T47D (cell line): Measurements from ENCODE around the gene DLL1.

Experiments used
- DNase-seq, 2 experiments: peaks; one replicate each; pipeline versions ENCODE4 v3.0.0 to v3.0.0-alpha.2; 2011 to 2012; ENCODE audit warnings: low read depth in 1 of 2, low spot score in 1 of 2
- JUND ChIP-seq: IDR thresholded peaks from 2 replicates; pipeline ENCODE4 v1.6.1; 2012; ENCODE audit warnings: low read depth
- in situ Hi-C: cut with HindIII; loops from 2 replicates; pipeline ENCODE4 v1.10.0; 2016; ENCODE audit warnings: low sequenced_read_pairs, low pct_unique_long_range_greater_than_20kb

DLL1 gene

DNA sequence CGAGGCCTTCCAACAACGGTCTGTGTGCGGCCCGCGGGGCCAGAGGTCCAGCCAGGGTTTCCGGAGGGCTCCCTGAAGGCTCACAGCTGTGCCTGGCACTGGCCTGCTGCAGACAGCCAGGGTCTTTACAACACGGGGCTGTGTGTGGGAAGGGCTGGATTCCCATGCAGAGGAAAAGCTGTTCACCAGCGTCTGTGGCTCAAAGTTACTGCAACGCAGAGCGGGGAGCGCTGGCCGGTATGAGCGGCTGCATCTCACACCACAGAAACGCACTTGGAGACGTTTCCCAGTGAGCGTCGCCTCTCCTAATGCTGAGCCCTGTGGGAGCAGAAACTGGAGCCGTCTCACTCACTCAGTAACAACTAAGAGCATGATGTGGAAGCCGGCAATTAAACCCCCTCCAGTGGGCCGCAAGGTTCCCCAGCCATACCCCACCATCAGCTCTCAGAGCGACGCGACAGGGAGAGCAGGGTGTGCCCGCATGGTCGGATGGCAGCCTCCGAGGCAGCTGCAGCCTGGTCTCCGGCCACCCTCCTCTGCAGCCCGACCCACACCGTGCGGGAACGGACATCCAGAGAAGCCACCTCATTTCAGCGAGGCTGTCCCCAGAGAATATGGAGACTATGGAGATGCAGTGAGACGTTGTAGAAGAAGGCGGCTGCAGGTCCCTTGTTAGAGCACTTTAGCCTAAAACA, 42.6 kb downstream of the DLL1 start:
- in situ Hi-C loops, result no loop called here
- no peak for DNase-seq
- TF ChIP-seq JUND, result no peak

DNA sequence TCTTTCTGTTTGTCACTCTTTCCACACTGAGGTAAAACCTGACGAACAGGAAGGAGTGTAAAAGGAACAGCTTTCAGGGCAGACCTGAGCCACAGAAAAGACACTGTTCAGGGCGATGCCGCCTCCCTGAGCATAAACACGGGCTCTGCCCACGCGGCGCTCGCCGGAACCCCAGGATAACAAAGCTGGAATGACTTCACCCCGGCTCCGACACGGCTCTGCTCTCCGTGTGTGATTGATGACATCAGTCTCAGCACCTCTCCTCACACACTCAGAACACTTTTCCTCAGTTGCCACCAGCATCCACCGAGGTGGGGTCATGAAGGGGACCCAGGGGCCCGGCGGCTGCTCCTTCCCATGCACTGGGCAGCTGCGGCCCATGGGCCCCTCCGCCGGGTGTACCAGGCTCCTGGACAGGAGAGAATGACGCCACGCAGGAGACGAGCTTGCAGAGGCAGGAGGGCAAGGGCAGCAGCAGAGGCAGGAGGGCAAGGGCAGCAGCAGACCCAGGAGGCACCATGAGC, 43.6 kb downstream of the DLL1 start:
- peak; percentile 64 to 69 for DNase-seq

DNA sequence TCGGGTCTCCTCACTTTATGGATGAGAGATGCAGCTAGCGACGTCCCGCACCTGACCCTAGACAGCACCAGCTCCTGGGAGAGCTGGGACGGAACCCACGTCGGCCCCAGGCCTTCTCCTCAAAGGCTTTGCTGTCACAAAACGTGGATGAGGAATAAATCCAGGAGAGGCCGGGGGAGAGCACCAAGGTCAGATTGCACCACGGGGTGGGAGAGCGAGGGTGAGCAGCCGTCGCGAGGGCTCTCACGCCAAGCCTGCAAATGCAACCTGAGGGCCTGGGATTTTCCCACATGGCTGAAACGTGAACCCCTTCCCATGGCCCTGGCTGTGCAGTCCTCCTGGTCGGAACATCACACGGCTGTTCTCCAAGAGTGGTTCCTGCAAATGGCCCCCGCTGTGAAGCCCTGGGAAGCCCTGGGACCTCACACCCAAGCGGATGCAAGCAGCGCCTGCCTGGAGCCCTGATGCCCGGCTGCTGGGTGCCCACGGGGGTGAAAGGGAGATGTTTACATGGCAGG, 45.3 kb downstream of the DLL1 start:
- DNase-seq, result no peak
- TF ChIP-seq JUND, result no peak
- in situ Hi-C loops, result no loop called here

More for the DNA sequence above, 43.6 kb downstream of the DLL1 start:
- TF ChIP-seq JUND, result no peak
- in situ Hi-C loops, result no loop called here

DNA sequence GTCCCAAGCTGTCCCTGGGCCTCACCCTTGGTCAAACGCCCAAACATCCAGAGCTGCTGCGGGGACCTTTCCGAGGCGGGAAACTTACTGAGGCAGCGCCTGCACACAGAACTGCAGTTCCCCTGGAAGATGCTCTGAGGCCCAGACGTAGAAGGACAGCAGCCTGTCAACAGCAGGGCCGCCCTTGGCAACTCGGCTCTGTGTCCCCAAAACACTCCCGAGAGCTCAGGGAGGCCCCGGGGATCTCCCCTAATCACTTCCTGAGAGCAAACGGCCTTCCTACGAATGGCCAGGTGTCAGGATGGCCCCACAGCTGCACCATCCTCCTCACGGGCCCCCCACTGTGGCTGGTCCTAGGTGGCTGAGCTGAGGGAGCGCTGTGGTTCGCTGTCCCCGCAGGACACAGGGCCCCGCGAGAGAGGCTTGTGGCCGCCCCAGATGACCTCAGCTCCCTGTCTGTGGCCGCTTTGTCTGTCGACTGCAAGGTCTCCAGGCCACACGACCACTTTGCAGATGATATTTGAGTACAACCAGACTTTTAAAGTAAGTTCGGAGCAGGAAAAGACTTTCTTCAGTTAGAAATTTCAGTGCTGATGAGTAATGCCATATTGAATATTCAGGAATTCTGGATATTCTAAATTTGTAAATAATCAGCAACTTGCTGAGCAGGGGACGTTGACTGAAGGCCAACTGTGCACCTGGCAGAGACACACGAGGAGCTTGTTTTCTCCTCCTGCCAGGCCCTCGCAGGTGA, 46.0 kb downstream of the DLL1 start:
- no peak for TF ChIP-seq JUND
- in situ Hi-C loops, result no loop called here
- no peak for DNase-seq

DNA sequence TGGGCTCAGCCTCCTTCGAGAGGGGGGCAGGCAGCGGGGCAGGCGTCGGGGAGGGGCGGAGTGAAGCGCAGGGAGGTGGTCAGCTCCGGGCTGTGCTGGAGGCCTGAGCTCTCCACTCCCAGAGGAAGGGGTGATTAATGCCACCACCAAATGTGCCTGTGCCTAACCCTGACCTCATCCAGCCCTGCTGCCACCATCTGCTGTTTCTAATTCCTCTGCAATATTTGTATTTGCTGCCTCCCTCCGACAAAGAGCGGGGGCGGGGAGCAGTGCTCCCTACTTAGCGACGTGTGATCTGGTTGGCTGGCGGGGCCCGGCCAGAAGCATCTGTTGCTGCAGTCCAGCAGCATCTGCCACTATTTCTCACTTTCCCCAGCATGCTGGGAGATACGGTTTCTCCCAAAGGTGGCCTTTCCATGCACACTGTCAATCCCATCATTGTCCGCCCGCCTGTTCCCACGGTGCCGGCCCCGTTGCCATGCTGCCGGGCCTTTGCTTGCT, 47.0 kb downstream of the DLL1 start:
- in situ Hi-C loops, result no loop called here
- DNase-seq, result no peak
- TF ChIP-seq JUND, result no peak

DNA sequence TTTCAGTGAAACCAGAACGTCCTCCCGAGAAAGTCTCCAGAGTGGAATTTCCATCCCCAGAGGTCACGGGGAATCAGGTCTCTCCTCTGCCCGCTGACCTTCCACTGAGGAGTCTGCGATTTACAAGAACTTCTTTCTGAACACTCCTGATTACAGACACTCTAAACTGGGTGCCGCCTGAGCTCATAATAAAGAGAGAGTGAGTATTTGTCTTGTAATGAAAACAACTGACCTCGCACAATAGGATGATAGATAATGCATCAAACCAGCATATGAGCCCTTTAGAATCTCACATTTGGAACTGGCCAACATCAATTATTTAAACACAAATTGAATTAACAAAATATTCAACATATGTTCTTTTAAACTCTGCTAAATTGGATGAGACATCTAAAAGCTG, 47.5 kb downstream of the DLL1 start:
- no peak for TF ChIP-seq JUND
- in situ Hi-C loops, result no loop called here
- DNase-seq, result no peak

DNA sequence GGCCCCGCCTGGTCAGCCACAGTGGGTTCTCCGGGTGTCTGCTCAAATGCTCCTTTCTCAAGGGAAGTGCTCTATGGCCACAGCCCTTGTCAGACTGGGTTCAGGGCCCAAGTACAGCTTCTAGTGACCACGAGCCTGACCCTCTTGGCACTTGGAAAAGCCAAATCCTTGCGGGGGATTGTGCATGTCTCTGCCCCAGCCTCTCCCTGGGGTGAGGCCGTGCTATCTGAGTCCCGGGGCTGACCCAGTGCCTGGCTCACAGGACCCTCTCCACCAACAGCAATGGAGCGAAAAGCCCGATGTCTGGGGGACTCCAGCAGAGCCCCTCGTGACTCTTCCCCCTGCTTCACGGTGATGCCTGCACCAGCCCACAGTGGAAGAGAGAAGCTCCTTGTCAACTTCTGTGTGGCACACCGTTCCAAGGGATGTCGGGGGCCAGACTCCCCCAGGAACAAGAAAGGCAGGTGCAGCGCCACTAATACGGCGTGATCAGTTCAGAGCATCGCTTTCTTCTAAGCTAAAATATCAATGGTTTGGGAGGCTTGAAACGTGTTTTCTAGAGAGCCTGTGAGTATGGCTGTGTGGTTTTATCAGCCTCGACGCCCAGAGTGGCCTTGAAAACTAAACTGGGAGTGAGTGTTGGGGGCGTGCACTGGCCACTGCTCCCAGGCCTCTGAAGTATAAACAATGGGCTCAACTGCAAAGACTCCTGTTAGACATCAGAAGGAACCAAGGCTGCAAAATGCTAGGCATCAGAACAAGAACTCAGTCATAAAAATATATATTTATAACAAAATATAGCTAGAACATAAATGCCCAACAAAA, 51.9 kb downstream of the DLL1 start:
- TF ChIP-seq JUND, result no peak
- in situ Hi-C loops, result no loop called here
- DNase-seq, result no peak

DNA sequence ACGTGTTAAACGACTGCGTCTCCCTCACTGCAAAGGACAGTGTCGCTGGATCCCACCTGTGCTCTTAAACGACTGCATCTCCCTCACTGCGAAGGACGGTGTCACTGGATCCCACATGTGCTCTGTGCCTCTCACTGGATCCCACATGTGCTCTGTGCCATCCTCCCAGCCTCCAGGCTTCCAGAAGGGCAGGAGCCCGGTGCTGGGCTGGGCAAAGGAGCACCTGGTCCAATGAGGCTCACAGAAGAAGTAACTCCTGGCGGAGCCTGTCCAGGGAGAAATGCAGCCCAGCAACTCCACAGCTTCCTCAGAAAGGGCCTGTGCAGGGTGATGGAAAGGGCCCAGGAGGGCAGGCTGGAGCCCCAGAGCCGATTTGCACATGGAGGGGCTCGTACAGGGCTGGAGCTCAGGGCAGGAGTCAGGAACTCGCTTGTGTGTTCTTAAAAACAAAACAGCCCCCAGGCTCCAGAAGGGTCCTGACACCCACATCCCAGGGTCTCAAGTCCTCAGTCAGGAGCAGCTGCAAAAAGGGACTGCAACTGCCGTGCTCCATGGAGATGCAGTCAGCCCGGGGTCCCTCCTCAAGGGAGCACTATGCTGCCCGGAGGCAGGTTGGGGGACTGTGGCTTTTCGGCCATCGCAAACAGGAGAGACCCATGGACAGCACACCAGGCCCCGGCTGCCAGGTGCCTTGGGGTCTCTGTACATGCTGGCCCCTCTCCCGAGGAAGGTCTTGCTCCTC, 52.7 kb downstream of the DLL1 start:
- in situ Hi-C loops, result no loop called here
- peak in 1 of 2 experiments; percentile 25 for DNase-seq
- no peak for TF ChIP-seq JUND

DNA sequence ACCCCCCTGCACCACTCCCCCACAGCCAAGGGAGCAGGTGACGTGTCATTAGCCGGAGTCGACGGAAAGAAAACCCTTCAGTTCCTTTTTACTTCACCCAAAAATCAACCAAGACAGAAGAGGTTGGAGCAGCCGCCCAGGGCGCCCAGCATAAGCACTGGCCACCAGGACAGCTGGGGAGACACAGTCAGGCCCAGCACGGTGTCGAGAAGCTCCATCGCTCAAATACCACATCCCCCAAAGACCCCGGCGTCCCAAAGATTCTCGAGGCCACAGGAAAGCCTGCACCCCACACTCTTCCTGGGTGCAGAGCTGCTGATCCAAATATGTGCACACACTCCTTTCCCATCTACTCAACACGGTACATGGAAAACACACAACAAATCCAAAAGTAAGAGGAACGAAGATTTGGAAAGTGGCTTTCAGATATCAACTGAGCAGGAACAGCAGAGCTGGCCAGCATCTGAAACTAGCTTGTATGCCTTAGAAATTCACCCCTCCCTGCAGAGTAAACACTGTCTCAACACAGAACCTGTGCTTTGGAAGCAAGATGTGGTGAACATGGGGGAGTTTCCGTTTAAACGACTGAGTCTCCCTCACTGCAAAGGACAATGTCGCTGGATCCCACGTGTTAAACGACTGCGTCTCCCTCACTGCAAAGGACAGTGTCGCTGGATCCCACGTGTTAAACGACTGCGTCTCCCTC, 54.6 kb downstream of the DLL1 start:
- DNase-seq, result no peak
- in situ Hi-C loops, result no loop called here
- no peak for TF ChIP-seq JUND

DNA sequence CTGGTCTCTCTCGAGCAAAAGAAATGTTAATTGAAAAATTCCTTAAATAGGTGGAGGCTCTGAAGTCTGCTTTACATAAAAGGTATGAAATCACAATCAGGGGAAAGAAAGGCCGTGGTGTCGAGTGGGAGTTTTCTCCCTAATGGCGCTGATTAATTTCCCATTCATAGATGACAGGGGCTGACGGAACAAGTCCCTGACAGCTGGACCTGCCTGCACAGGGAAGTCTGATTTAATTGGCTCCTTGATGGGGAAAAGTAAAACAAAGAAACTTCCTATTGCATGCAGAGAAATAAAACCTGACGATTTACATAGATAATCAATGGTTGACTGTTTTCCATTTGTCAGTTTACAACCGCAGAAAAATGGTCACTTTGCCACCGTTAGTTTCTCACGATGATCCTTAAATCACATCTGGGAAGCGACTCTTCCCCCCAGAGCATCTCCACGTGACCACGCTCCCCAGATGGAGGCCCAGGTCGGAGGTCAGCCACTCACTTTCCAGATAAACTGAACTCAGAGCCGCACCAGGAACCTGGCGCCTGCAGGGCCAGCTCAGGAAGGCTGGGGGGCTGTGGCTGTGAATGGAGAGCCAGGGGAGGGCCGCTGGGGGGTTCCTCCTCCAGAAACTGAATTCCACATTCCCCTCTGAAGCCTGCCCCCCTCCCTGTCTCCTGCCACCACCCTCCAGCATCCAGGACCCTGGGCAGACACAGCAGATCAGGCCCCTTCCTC, 55.3 kb downstream of the DLL1 start:
- in situ Hi-C loops, result no loop called here

DNA sequence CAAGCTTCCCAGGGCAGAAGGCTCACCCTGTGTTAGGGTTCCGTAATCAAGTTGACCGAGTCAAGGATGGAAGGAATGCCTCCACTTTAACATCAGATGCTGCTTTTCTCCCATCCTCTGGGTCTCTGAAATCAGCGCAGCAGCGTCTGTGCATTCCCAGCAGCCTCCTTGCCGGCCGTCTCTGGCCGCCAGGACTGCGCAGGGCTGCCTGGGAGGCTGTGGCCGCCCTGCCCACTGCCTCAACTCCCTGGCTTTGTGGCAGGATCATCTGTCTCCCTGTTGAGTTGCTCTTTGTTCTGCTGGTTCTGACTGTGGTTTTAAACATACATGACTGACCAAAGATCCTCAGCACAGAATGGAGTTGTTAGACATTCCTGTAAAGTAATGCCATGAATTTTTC, 56.5 kb downstream of the DLL1 start:
- in situ Hi-C loops, result no loop called here
- no peak for TF ChIP-seq JUND
- DNase-seq, result no peak

More for the DNA sequence above, 55.3 kb downstream of the DLL1 start:
- TF ChIP-seq JUND, result no peak
- DNase-seq, result no peak
